ENCODE data around the gene CST7.

The CST7 gene

GRCh38 chr20:24948939-24949679, at the start of gene CST7:
TSS of gene CST7 (plus strand) at chr20:24949269. CDS start at chr20:24949506, 237 bp downstream.
- H3K4me3 ChIP-seq (ENCODE audit: low read depth, low read length): no peak within 1 kb of the TSS
- no peak for DNase-seq (ENCODE audit: low read depth)
- TF ChIP-seq CTCF (IDR thresholded peaks at IDR 0.05; ENCODE audit: low read depth, low read length, missing control alignments): no peak
- in situ Hi-C loops (cut with HindIII; ENCODE audit: low sequenced_read_pairs): no loop called here

DNA sequence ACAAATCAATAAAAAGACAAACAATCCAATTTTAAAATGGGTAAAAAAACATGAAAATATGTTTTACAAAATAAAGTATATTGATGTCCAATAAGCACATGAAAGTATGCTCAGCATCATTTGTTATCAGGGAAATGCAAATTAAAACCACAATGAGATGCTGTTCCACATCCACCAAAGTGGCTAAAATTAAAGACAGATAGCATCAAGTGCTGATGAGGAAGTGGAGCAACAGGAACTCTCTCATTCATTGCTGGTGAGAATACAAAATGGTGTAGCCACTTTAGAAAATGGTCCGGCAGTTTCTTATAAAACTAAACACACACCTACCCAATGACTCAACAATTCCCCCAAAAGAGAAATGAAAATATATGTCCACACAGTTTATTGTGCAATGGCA, 42.3 kb upstream of the CST7 start:
- no peak overlapping the region for H3K4me3 ChIP-seq (ENCODE audit: low read depth, low read length)
- DNase-seq (ENCODE audit: low read depth): no peak
- no peak for TF ChIP-seq CTCF (IDR thresholded peaks at IDR 0.05; ENCODE audit: low read depth, low read length, missing control alignments)
- in situ Hi-C loops (cut with HindIII; ENCODE audit: low sequenced_read_pairs): no loop called here

DNA sequence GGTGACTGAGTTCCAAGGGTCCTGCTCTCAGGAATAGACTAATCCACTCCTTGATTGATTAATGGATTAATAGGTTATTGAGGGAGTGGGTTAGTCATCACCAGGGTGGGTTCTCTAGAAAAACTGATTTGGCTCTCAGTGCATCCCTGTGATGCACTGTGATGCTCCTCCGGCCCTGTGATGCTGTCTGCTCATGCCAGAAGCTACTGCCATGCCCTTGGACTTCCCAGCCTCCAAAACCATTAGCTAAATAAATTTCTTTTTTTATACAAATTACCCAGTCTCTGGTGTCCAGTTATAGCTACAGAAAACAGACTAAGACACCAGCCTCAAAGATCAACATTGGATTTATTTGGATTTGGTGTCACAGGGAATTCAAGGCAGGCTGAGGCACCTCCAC, 40.4 kb upstream of the CST7 start:
- in situ Hi-C loops (cut with HindIII; ENCODE audit: low sequenced_read_pairs): no loop called here
- TF ChIP-seq CTCF (IDR thresholded peaks at IDR 0.05; ENCODE audit: low read depth, low read length, missing control alignments): no peak

DNA sequence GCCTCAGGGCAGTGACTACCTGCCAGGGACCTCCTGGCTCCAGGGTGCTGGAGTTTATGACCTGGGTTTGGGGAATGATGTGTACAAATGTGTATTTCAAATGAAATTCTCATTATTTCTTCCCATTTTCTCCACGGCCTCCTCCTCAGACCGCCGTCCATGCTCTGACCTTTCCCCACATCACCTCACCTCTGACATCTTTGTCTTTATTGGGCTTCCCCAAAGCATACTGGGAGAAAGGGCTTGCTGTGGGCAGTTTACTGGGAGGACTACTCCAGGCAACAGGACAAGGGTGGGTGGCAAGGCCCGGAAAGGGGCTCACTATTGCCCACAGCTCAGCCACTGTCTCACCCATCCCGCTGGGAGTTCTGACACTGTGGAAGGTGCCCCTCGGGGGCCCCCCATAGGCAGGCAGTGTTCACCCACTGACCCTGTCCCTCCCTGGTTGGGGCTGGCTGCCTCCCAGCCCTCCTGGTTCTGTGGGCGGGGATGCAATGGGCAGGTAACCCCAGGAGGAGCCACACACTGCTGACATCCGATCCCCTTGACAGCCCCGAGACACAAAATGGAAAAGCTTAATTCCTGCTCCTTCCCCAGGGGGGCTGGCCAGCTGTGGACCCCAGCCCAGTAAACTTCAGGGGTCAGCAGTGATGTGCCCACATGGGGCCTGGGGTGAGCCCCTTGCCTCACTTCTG, 39.8 kb upstream of the CST7 start:
- no peak for DNase-seq (ENCODE audit: low read depth)
- TF ChIP-seq CTCF (IDR thresholded peaks at IDR 0.05; ENCODE audit: low read depth, low read length, missing control alignments): no peak
- H3K4me3 ChIP-seq (ENCODE audit: low read depth, low read length): no peak overlapping the region
- in situ Hi-C loops (cut with HindIII; ENCODE audit: low sequenced_read_pairs): no loop called here

More for the DNA sequence above, 40.4 kb upstream of the CST7 start:
- no peak for DNase-seq (ENCODE audit: low read depth)
- H3K4me3 ChIP-seq (ENCODE audit: low read depth, low read length): no peak overlapping the region

GRCh38 chr20:24909861-24910260, 39.2 kb upstream of the CST7 start:
- TF ChIP-seq CTCF (IDR thresholded peaks at IDR 0.05; ENCODE audit: low read depth, low read length, missing control alignments): no peak
- in situ Hi-C loops (cut with HindIII; ENCODE audit: low sequenced_read_pairs): no loop called here
- no peak overlapping the region for H3K4me3 ChIP-seq (ENCODE audit: low read depth, low read length)
- DNase-seq (ENCODE audit: low read depth): no peak

- TF ChIP-seq CTCF (IDR thresholded peaks at IDR 0.05; ENCODE audit: low read depth, low read length, missing control alignments): no peak
- in situ Hi-C loops (cut with HindIII; ENCODE audit: low sequenced_read_pairs): no loop called here
- DNase-seq (ENCODE audit: low read depth): no peak
- no peak overlapping the region for H3K4me3 ChIP-seq (ENCODE audit: low read depth, low read length)
Measured at GRCh38 chr20:24910461-24910860, 38.6 kb upstream of the CST7 start.

Measured in astrocyte of the cerebellum (primary cell).